Memory B cell (primary cell): ENCODE measurements around the gene GJE1.
"Not testable (repeated sequence)": the region's sequence is repeated elsewhere in the genome, so short reads cannot be mapped to it uniquely, and the experiment has no call there.

Experiments used
- ATAC-seq: fragments of 150-1000 bp; cut with Tn5 transposase; 2 replicates; pipeline ENCODE4 v1.10.0; 2021; ENCODE audit warnings: low read depth, mild to moderate bottlenecking, moderate library complexity
- DNase-seq, 2 donors: peaks; one replicate each; pipeline ENCODE4 v3.0.0; 2022; ENCODE audit warnings: low spot score in 2 of 2
- H3K27ac Mint-ChIP-seq: one replicate; pipeline ENCODE4 v1.8.0; 2022; ENCODE audit warnings: mild to moderate bottlenecking, moderate library complexity, mixed read lengths
- H3K27me3 Mint-ChIP-seq: one replicate; pipeline ENCODE4 v1.8.0; 2022; ENCODE audit warnings: mixed read lengths
- H3K36me3 Mint-ChIP-seq: one replicate; pipeline ENCODE4 v1.8.0; 2022; ENCODE audit warnings: mild to moderate bottlenecking, mixed read lengths
- H3K4me1 Mint-ChIP-seq: one replicate; pipeline ENCODE4 v1.8.0; 2022; ENCODE audit warnings: mixed read lengths
- H3K4me3 Mint-ChIP-seq: one replicate; pipeline ENCODE4 v1.8.0; 2022; ENCODE audit warnings: mild to moderate bottlenecking, moderate library complexity, mixed read lengths
- H3K9me3 Mint-ChIP-seq: one replicate; pipeline ENCODE4 v1.8.0; 2022; ENCODE audit warnings: mixed read lengths

Gene GJE1

DNA sequence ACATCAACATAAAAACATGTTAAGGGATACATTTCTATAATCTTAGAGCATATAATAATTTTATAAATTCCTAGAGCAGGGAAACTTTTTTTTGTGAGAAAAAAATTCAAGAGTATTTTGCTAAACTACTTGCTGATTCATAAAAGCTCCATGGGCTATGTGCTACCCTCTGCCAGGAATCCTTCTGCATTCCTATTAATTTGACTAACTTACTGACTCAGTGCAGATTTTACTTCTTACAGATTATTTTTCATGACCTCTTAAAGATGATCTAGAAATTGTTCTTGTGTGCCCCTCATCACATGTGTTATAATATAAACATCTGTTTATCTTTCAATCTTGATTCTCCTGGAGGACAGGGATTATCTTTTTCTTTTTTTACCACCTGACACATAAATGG is 20.0 kb downstream of the GJE1 start:
- ATAC-seq (no peak), DNase-seq (no peak)
- Mint-ChIP-seq H3K27ac (peak overlapping the region; percentile 43), H3K9me3 (no peaks in the 10 kb centered on the region), H3K36me3 (peaks cover 12% of the 10 kb centered on the region), H3K4me1 (peaks cover 39% of the 10 kb centered on the region), H3K27me3 (no peaks in the 10 kb centered on the region), H3K4me3 (no peak overlapping the region)

DNA sequence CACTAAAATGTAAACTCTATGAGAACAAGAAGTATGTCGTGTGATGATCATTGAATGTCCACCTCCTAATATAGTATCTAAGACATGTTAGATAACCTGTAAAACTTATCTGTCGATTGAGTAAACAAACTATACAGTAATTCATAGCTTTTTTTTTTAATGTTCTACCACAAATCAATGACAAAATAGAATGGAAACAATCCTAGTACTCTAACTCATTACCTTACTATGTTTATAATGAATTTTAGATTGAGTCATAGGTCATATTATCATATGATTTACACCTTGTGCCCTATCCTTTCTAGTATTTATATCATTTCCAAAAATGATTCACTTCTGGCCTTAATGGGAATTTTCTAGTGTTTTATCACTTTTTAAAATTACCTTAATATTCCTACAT is 20.5 kb downstream of the GJE1 start:
- no peak for DNase-seq
- peaks cover 12% of the 10 kb centered on the region for H3K36me3 Mint-ChIP-seq
- H3K4me3 Mint-ChIP-seq = no peak overlapping the region
- no peaks in the 10 kb centered on the region for H3K9me3 Mint-ChIP-seq
- H3K4me1 Mint-ChIP-seq = peaks cover 37% of the 10 kb centered on the region
- no peak for ATAC-seq
- peak overlapping the region; percentile 43 for H3K27ac Mint-ChIP-seq
- no peaks in the 10 kb centered on the region for H3K27me3 Mint-ChIP-seq

DNA sequence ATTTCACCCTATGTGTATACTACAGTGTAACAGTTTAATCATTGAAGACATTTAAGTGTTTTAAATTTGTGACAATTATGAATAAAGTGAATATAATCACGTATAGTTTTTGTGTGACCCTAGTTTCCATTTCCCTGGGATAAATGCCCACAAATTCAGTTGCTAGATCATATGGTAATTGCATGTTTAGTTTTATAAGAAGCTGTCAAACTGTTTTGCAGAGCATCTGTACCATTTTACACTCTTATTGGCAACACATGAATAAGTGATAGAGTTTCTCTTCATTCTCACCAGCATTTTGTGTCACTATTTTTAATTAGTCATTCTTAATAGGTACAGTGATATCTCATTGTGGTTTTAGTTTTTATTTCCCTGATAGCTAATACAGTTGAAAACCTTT is 21.6 kb downstream of the GJE1 start:
- ATAC-seq (no peak), DNase-seq (no peak)
- Mint-ChIP-seq H3K27ac (no peak overlapping the region), H3K27me3 (no peaks in the 10 kb centered on the region), H3K36me3 (peaks cover 14% of the 10 kb centered on the region), H3K9me3 (no peaks in the 10 kb centered on the region), H3K4me1 (peaks cover 29% of the 10 kb centered on the region), H3K4me3 (no peak overlapping the region)

DNA sequence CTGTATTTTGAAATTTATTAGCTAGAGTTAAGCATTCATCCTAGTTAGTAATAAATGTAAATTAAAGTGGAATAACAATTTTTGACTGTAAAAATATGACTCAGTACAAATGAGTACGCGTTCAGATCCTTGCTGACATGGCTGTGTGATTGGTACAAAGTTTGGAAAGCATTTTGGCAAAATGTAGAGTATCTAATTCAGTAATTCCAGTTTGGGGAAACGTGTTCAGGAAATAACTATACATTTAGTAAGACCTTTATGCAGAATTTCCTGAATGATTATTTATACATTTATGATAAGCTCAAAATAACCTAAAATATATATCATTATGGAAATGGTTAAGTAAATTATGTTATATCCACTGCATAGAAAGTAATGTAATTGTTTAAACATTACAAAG is 22.4 kb downstream of the GJE1 start:
- no peak for DNase-seq
- no peak for ATAC-seq
- H3K4me3 Mint-ChIP-seq = no peak overlapping the region
- no peaks in the 10 kb centered on the region for H3K9me3 Mint-ChIP-seq
- H3K36me3 Mint-ChIP-seq = peaks cover 18% of the 10 kb centered on the region
- H3K27ac Mint-ChIP-seq = no peak overlapping the region
- peaks cover 28% of the 10 kb centered on the region for H3K4me1 Mint-ChIP-seq
- H3K27me3 Mint-ChIP-seq = no peaks in the 10 kb centered on the region

DNA sequence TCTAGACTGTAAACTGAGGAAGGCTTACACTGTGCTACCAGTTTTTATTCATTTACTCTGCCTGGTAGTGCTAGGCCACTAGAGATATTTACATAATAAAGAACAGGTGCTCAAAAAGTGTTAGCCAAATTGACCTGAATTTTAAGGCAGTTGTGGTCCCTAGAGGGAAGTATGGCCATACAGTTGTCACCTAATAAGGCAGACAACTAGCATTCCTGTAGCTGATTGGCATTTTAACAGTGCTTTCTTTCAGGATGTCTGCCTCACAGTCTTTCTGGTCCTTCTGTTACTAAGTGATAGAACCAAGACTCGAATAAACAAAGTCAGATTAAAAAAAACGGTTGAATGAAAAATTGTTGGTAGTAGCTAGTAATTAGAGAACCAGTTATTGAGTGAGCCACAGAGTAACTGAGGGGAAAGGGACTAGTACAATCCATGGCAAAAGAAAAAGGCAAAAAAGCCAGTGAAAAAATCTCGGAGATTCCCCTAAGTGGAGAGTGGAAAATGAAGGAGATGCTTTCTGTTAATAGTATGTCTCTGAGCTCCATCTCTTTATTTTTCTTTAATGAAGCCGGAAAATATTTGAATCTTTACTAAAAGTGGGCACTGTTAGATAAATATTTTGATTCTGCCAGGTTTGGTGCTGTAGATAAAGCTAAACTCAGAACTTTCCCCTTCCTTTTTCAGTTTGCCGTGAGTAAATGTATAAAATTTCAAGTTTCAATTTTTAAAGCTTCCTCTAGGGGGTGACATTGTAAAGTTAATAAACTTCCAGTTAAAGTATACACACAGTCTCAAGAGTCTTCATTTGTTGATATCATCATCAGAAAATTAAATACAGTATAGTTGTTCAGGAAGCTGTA is 23.4 kb downstream of the GJE1 start:
- ATAC-seq (peak; percentile 26), DNase-seq (no peak)
- H3K36me3 Mint-ChIP-seq = peaks cover 12% of the 10 kb centered on the region
- no peaks in the 10 kb centered on the region for H3K9me3 Mint-ChIP-seq
- H3K27ac Mint-ChIP-seq = peak overlapping the region; percentile 58
- H3K27me3 Mint-ChIP-seq = no peaks in the 10 kb centered on the region
- peaks cover 24% of the 10 kb centered on the region for H3K4me1 Mint-ChIP-seq
- H3K4me3 Mint-ChIP-seq = no peak overlapping the region

DNA sequence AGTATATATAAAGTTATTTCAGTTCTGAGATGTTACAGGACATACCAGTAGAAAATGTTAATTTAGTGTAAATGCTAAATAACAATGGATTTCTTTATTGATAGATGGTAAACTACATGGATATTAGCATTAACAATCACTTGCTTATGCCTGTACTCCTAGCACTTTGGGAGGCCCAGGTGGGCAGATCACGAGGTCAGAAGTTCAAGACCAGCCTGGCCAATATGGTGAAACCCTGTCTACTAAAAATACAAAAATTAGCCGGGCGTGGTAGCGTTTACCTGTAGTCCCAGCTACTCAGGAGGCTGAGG is 24.0 kb downstream of the GJE1 start:
- not testable (repeated sequence) for DNase-seq, H3K27me3 Mint-ChIP-seq, H3K4me3 Mint-ChIP-seq, ATAC-seq, H3K9me3 Mint-ChIP-seq
- Mint-ChIP-seq H3K27ac (peak overlapping the region; percentile 58), H3K36me3 (peaks cover 12% of the 10 kb centered on the region), H3K4me1 (peaks cover 24% of the 10 kb centered on the region)

DNA sequence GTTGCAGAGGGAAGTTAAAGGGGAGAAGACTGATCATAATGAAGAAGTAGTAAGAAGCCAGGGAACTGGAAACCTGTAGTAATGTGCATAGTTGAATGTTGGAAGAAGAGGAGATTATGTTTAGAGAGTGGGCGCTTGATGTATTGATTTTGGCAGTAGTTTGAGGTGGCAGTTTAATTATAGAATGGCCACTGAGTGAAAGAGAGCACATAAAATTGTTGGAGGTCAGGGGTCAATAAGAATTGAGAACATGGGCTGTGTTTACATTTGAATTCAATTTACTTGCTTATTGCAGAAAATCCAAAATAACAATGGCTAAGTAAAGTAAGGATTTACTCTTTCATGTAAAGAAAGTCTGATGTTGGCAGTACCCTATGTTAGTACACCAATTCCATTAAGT is 30.1 kb downstream of the GJE1 start:
- Mint-ChIP-seq H3K27ac (peak overlapping the region; percentile 14), H3K9me3 (no peaks in the 10 kb centered on the region)

DNA sequence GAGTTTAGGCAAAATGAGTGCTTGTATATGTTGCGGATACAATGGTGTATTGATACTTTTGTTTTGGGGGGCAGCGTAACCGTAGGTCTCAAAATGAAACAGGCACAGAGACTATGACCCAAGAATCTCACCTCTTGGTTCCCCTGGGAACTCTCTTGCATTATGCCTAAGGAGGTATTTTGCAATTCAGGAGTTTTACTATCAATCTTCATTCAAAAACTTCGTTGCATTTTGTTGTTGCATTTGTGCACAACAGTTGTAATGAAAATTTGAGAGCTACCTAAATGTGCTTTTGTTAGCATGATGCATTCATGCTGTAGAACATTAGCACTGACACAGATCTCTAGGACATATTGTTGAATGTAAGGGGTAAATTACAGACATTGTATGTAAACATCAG is 32.5 kb downstream of the GJE1 start:
- Mint-ChIP-seq H3K4me1 (peaks cover 14% of the 10 kb centered on the region), H3K9me3 (no peaks in the 10 kb centered on the region), H3K36me3 (peaks cover 13% of the 10 kb centered on the region), H3K4me3 (no peak overlapping the region), H3K27me3 (no peaks in the 10 kb centered on the region), H3K27ac (peak overlapping the region; percentile 63)
- ATAC-seq (no peak), DNase-seq (no peak)

More for the DNA sequence above, 30.1 kb downstream of the GJE1 start:
- Mint-ChIP-seq H3K4me3 (no peak overlapping the region), H3K4me1 (peaks cover 20% of the 10 kb centered on the region), H3K36me3 (peaks cover 18% of the 10 kb centered on the region), H3K27me3 (no peaks in the 10 kb centered on the region)
- ATAC-seq = no peak
- no peak for DNase-seq

DNA sequence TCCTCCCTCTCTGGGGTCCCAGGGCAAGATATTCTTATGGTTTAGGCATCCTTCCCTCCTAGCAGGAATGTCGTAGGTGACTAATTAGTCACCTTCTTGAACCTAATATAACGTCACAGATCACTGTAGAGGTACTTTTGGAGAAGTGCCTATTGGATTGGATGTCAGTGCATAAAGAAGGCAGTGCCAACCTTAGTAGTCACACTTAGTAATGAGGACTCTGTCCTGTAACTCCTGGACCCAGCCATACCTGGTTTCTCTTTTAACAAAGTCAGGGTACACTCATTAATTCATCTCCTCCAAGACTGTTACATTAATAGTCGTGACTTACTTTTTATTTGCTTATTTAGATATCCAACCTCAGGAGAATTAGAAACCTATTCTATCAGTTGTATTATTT is 34.3 kb downstream of the GJE1 start:
- Mint-ChIP-seq H3K4me3 (no peak overlapping the region), H3K36me3 (peaks cover 10% of the 10 kb centered on the region), H3K27ac (no peak overlapping the region), H3K9me3 (no peaks in the 10 kb centered on the region), H3K27me3 (no peaks in the 10 kb centered on the region), H3K4me1 (peaks cover 10% of the 10 kb centered on the region)
- ATAC-seq (no peak), DNase-seq (no peak)

DNA sequence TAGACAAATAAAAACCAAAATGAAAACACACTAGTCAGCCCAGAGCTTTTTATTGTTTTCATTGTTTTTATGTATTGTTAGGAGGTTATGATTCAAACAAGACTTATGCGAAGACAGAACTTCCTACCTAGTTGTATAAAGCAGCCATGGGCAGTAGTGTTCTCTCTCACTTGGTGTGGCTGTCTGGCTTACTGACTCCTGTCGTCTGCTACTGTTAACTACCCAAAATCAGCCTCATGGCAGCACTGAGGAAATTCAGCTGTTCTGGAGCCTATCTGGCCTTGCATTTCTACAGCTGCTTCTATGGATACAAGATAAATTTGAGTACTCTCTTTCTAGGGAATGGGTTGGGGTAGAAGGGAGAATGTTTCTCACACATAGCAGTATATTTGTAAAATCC is 34.8 kb downstream of the GJE1 start:
- Mint-ChIP-seq H3K36me3 (peaks cover 12% of the 10 kb centered on the region), H3K4me3 (no peak overlapping the region), H3K27ac (no peak overlapping the region), H3K9me3 (no peaks in the 10 kb centered on the region), H3K27me3 (no peaks in the 10 kb centered on the region), H3K4me1 (peaks cover 6% of the 10 kb centered on the region)
- DNase-seq = no peak
- ATAC-seq = no peak

DNA sequence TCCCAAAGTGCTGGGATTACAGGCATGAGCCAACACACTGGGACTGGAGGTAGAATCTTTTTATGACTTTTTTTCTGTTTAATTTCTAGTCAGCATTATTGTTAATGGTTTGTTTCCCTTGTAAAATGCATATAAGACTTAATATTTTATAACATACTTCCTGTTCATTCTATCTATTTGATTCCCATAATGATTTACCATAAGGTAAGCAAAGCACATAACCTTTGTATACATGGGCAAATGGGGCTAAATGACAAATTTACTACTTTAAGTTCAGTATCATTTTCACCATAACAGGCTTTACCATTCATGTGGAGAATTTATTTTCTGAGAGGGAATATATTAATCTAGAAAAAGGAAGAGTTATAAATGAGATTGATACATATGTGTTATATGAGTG is 38.6 kb downstream of the GJE1 start:
- ATAC-seq = no peak
- H3K9me3 Mint-ChIP-seq = peaks cover 2% of the 10 kb centered on the region
- H3K4me3 Mint-ChIP-seq = no peak overlapping the region
- H3K36me3 Mint-ChIP-seq = peaks cover 39% of the 10 kb centered on the region
- H3K27ac Mint-ChIP-seq = no peak overlapping the region
- DNase-seq = no peak
- no peaks in the 10 kb centered on the region for H3K27me3 Mint-ChIP-seq
- H3K4me1 Mint-ChIP-seq = peaks cover 3% of the 10 kb centered on the region

DNA sequence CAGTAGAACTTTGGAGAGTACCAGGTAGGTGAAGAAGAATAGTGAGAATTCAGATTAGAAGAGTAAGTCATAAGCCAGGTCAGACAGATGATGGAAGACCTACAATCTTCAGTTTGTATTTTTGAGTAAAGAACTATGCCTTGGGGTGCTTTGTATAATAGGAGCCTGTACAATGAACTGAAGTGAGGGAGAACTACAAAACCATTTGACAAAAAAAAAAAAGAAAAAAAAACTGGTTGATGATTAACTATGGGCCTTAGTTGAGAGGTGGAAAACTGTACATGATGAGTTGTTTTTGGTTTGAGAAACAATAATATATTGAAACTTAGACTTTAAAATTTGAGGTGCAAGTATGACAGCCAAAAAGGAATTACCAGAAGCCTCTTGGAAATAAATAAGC is 40.0 kb downstream of the GJE1 start:
- Mint-ChIP-seq H3K36me3 (peaks cover 43% of the 10 kb centered on the region), H3K4me3 (no peak overlapping the region), H3K27me3 (no peaks in the 10 kb centered on the region), H3K27ac (no peak overlapping the region), H3K4me1 (peaks cover 3% of the 10 kb centered on the region), H3K9me3 (peaks cover 5% of the 10 kb centered on the region)
- no peak for ATAC-seq
- no peak for DNase-seq

DNA sequence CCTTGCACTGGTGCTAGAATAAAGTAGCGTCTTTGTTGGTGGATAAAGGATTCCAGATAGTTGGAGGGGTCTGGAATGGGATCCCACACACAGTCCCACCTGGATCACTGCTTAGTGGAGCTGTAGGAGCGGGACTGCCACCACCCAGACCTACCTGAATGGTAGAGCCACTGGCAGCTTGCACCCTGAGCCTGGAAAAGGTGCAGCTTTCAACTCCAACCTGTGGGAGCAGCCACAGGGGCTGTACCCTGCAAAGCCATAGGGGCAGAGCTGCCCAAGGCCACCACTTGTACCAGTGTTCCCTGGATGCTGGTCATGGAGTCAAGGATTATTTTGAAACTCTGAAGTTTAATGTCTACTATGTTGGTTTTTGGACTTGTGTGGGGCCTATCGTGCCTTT is 41.3 kb downstream of the GJE1 start:
- Mint-ChIP-seq H3K36me3 (peaks cover 48% of the 10 kb centered on the region), H3K27me3 (no peaks in the 10 kb centered on the region), H3K27ac (no peak overlapping the region), H3K9me3 (peaks cover 7% of the 10 kb centered on the region), H3K4me3 (no peak overlapping the region), H3K4me1 (peaks cover 3% of the 10 kb centered on the region)
- ATAC-seq (no peak), DNase-seq (no peak)

DNA sequence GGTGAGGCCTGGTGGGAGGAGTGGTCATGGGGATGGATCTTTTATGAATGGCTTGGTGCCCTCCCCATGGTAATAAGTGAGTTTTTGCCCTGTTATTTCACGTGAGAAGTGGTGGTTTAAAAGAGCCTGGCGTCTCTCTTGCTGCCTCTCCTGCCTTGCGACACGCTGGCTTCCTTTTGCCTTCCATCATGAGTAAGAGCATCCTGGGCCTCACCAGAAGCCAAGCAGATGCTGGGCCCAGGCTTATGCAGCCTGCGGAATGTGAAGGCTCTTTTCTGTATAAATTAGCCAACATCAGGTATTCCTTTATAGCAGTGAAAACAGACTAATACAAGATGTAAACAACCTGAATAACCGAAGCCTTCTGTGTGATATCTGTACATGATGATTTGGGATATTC is 42.0 kb downstream of the GJE1 start:
- peaks cover 7% of the 10 kb centered on the region for H3K9me3 Mint-ChIP-seq
- no peak overlapping the region for H3K4me3 Mint-ChIP-seq
- no peaks in the 10 kb centered on the region for H3K27me3 Mint-ChIP-seq
- peaks cover 52% of the 10 kb centered on the region for H3K36me3 Mint-ChIP-seq
- ATAC-seq (no peak), DNase-seq (no peak)
- H3K27ac Mint-ChIP-seq = no peak overlapping the region
- H3K4me1 Mint-ChIP-seq = peaks cover 3% of the 10 kb centered on the region

DNA sequence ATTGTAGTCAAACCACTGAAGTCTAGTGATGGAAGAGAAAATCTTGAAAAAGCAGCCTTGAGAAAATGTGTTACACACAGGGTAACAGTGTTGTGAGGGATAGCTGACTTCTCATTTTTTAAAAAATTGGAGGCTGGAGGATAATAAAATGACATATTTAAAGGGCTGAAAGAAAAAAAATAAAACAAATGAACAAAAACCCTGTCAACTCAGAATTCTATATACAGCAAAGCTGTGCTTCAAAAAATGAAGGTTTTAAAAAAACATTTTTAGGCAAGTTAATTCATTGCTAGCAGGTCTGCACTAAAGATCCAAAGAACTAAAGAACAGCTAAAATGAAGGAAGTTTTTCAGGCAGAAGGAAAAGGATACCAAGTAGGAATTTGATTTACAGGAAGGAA is 45.4 kb downstream of the GJE1 start:
- Mint-ChIP-seq H3K36me3 (peaks cover 53% of the 10 kb centered on the region), H3K27me3 (no peaks in the 10 kb centered on the region), H3K27ac (no peak overlapping the region), H3K9me3 (peaks cover 7% of the 10 kb centered on the region), H3K4me1 (peaks cover 9% of the 10 kb centered on the region), H3K4me3 (no peak overlapping the region)
- DNase-seq (no peak), ATAC-seq (no peak)
